ENCODE measurements around the gene CARMIL1. TPM values are rescaled to one million over a fixed set of nuclear protein-coding genes. Genes with fewer than 3 reads are reported as not detected.

The CARMIL1 gene
- total RNA-seq, 2 donors from 2014 or later: 28.7 to 31.6 TPM

- H3K27ac Mint-ChIP-seq: no peak overlapping the region
- peaks cover 17% of the 10 kb centered on the region for H3K36me3 Mint-ChIP-seq (ENCODE audit: low read depth)
- H3K27me3 Mint-ChIP-seq (ENCODE audit: insufficient read depth): no peaks in the 10 kb centered on the region
- H3K4me1 Mint-ChIP-seq: peaks cover 21% of the 10 kb centered on the region
- peaks cover 19% of the 10 kb centered on the region for H3K9me3 ChIP-seq (ENCODE audit: control insufficient read depth, low read length)
- H3K4me3 Mint-ChIP-seq: no peak overlapping the region
- H3K4me1 ChIP-seq (ENCODE audit: control insufficient read depth, insufficient read depth, low read length): peaks cover 4% of the 10 kb centered on the region
- H3K27ac ChIP-seq (ENCODE audit: low read depth, low read length): no peak overlapping the region
- H3K9me3 Mint-ChIP-seq: peaks cover 18% of the 10 kb centered on the region
- H3K36me3 ChIP-seq (ENCODE audit: control insufficient read depth, insufficient read depth, low read length): peaks cover 10% of the 10 kb centered on the region
- H3K27me3 ChIP-seq (ENCODE audit: control insufficient read depth, insufficient read depth, low read length, poor library complexity, severe bottlenecking): no peaks in the 10 kb centered on the region
- H3K4me3 ChIP-seq (ENCODE audit: low read length): no peak overlapping the region
- H3K9ac ChIP-seq (ENCODE audit: extremely low read depth, low read length, poor library complexity, severe bottlenecking): no peak overlapping the region
- 95% methylated on average over 1 of the region's 1 CpG; no CpG with 5 or more reads in 1 of the 2 experiments for WGBS, 2 experiments (ENCODE audit: insufficient coverage in 1 of 2, insufficient read length in 1 of 2)
- no peak for DNase-seq
- no peak for TF ChIP-seq CTCF (conservative IDR thresholded peaks at IDR 0.05)
Measured at GRCh38 chr6:25424303-25424702, 145.1 kb downstream of the CARMIL1 start.

- 100% methylated on average over 1 to 2 of the region's 2 CpGs for WGBS, 2 experiments (ENCODE audit: insufficient coverage in 1 of 2, insufficient read length in 1 of 2)
- H3K27ac Mint-ChIP-seq: no peak overlapping the region
- Histone ChIP-seq H3K4me1 (ENCODE audit: control insufficient read depth, insufficient read depth, low read length) (peaks cover 4% of the 10 kb centered on the region), H3K4me3 (ENCODE audit: low read length) (no peak overlapping the region), H3K9ac (ENCODE audit: extremely low read depth, low read length, poor library complexity, severe bottlenecking) (no peak overlapping the region), H3K27ac (ENCODE audit: low read depth, low read length) (no peak overlapping the region), H3K36me3 (ENCODE audit: control insufficient read depth, insufficient read depth, low read length) (no peaks in the 10 kb centered on the region), H3K9me3 (ENCODE audit: control insufficient read depth, low read length) (no peaks in the 10 kb centered on the region), H3K27me3 (ENCODE audit: control insufficient read depth, insufficient read depth, low read length, poor library complexity, severe bottlenecking) (no peaks in the 10 kb centered on the region)
- no peak for TF ChIP-seq CTCF (conservative IDR thresholded peaks at IDR 0.05)
- no peak overlapping the region for H3K4me3 Mint-ChIP-seq
- no peak for DNase-seq
- H3K36me3 Mint-ChIP-seq (ENCODE audit: low read depth): no peaks in the 10 kb centered on the region
- no peaks in the 10 kb centered on the region for H3K27me3 Mint-ChIP-seq (ENCODE audit: insufficient read depth)
- peaks cover 25% of the 10 kb centered on the region for H3K4me1 Mint-ChIP-seq
- H3K9me3 Mint-ChIP-seq: no peaks in the 10 kb centered on the region
Measured at GRCh38 chr6:25427549-25427948, 148.4 kb downstream of the CARMIL1 start.

GRCh38 chr6:25428758-25429317 is 149.7 kb downstream of the CARMIL1 start:
- Histone ChIP-seq H3K9ac (ENCODE audit: extremely low read depth, low read length, poor library complexity, severe bottlenecking) (no peak overlapping the region), H3K27ac (ENCODE audit: low read depth, low read length) (no peak overlapping the region), H3K4me3 (ENCODE audit: low read length) (no peak overlapping the region), H3K36me3 (ENCODE audit: control insufficient read depth, insufficient read depth, low read length) (no peaks in the 10 kb centered on the region), H3K4me1 (ENCODE audit: control insufficient read depth, insufficient read depth, low read length) (peaks cover 4% of the 10 kb centered on the region), H3K9me3 (ENCODE audit: control insufficient read depth, low read length) (no peaks in the 10 kb centered on the region), H3K27me3 (ENCODE audit: control insufficient read depth, insufficient read depth, low read length, poor library complexity, severe bottlenecking) (no peaks in the 10 kb centered on the region)
- 100% methylated on average over 1 of the region's 1 CpG; no CpG with 5 or more reads in 1 of the 2 experiments for WGBS, 2 experiments (ENCODE audit: insufficient coverage in 1 of 2, insufficient read length in 1 of 2)
- Mint-ChIP-seq H3K27ac (no peak overlapping the region), H3K36me3 (ENCODE audit: low read depth) (no peaks in the 10 kb centered on the region), H3K27me3 (ENCODE audit: insufficient read depth) (no peaks in the 10 kb centered on the region), H3K9me3 (no peaks in the 10 kb centered on the region), H3K4me1 (peaks cover 21% of the 10 kb centered on the region), H3K4me3 (no peak overlapping the region)
- DNase-seq: no peak
- TF ChIP-seq CTCF (conservative IDR thresholded peaks at IDR 0.05): no peak

All from endodermal cell (in vitro differentiated cells).